A673 (cell line): Measurements from ENCODE around the gene ZNRF3. TPM values are rescaled to one million over a fixed set of nuclear protein-coding genes. Genes with fewer than 3 reads are reported as not detected.

Source experiments
- BruUV-seq: library from RNA; stranded (reverse); fragments of 400-500 nt; replicated peaks from 2 replicates; lab custom pipeline; 2021; lab: Mats Ljungman, UMichigan
- CTCF ChIA-PET: fragments of 300-600 bp; sonication (Branson Sonifier 250); formaldehyde crosslinking; loops from one replicate; lab custom pipeline; 2022; ENCODE audit warnings: antibody characterized with exemption; lab: Charles Lee
- POLR2A ChIA-PET: fragments of 300-600 bp; sonication (Branson Sonifier 250); formaldehyde crosslinking; loops from one replicate; lab custom pipeline; 2022; ENCODE audit warnings: antibody characterized with exemption; ENCODE audit not compliant: low non-redundant PET; lab: Charles Lee
- DNase-seq: peaks from one replicate; pipeline ENCODE4 v3.0.0-alpha.2; 2015; ENCODE audit warnings: low spot score
- H3K27ac ChIP-seq: fragments of 200-600 bp; sonication (generic); 2 replicates; pipeline ENCODE4 v1.5.1; 2016; ENCODE audit warnings: mixed run types, low read depth, mild to moderate bottlenecking, mixed read lengths, antibody characterized with exemption, low read length; ENCODE audit not compliant: poor library complexity, severe bottlenecking
- H3K27me3 ChIP-seq: fragments of 200-600 bp; sonication (generic); replicated peaks from 2 replicates; pipeline ENCODE4 v1.6.1; 2017; ENCODE audit warnings: mixed run types, low read depth, mild to moderate bottlenecking, mixed read lengths, antibody characterized with exemption, low read length; ENCODE audit not compliant: insufficient read depth, poor library complexity
- H3K36me3 ChIP-seq: fragments of 200-600 bp; sonication (generic); 2 replicates; pipeline ENCODE4 v1.6.1; 2016; ENCODE audit warnings: mixed run types, mild to moderate bottlenecking, mixed read lengths, antibody characterized with exemption, low read length; ENCODE audit not compliant: insufficient read depth, poor library complexity, severe bottlenecking
- H3K4me1 ChIP-seq: fragments of 200-600 bp; sonication (generic); 2 replicates; pipeline ENCODE4 v1.6.1; 2017; ENCODE audit warnings: mixed run types, mild to moderate bottlenecking, mixed read lengths, antibody characterized with exemption, low read length; ENCODE audit not compliant: insufficient read depth, poor library complexity, severe bottlenecking
- H3K4me3 ChIP-seq: fragments of 200-600 bp; sonication (generic); 2 replicates; pipeline ENCODE4 v1.5.1; 2016; ENCODE audit warnings: low read depth, mixed run types, mild to moderate bottlenecking, mixed read lengths, low read length; ENCODE audit not compliant: poor library complexity, severe bottlenecking
- H3K9me3 ChIP-seq: fragments of 200-600 bp; sonication (generic); 2 replicates; pipeline ENCODE4 v1.6.1; 2016; ENCODE audit warnings: mixed run types, low read depth, mild to moderate bottlenecking, mixed read lengths, antibody characterized with exemption, low read length; ENCODE audit not compliant: poor library complexity, severe bottlenecking
- EZH2 ChIP-seq: fragments of 200-600 bp; sonication (generic); IDR thresholded peaks from 2 replicates; pipeline ENCODE4 v1.6.1; 2017; ENCODE audit warnings: borderline replicate concordance, low read depth, mild to moderate bottlenecking, mixed read lengths, antibody characterized with exemption, low read length; ENCODE audit not compliant: poor library complexity, severe bottlenecking
- intact Hi-C: fragments of 100-400 bp; cut with micrococcal nuclease; formaldehyde crosslinking; loops from one replicate; pipeline ENCODE4 v1.10.0; 2022; ENCODE audit not compliant: unreplicated experiment
- total RNA-seq: library from RNA; stranded (reverse); gene quantifications from 2 replicates; pipeline ENCODE4 v1.2.3, GENCODE V29; 2021
- TF ChIP-seq, protein P1 (sequence below): fragments of 300-800, 200-600 bp; sonication (generic); conservative IDR thresholded peaks from 2 replicates; pipeline ENCODE4 v1.5.1; 2017; ENCODE audit warnings: low read depth, mild to moderate bottlenecking, antibody characterized with exemption, low read length, moderate library complexity, mixed read lengths

The ZNRF3 gene
- total RNA-seq, 1 experiment from 2014 or later, result 11.9 TPM

DNA sequence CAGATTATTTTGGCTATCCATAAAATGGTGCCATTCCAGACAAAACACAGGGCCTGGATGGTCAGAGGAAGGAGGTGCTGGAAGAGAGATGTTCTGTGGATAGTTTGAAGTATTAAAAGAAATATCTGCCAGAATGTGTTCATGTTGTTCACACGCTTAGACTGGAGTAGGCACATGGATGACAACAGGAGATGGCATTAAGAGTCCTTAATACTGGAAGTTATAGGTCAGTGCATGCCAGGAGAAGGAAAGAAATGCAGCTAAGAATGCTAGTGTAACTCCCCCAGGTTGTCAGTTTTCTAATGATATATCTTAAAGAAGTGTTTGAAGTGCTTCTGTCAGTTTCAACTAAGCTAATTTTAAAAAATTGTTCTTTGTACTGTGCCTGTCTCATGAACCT, 209.7 kb downstream of the ZNRF3 start:
- Histone ChIP-seq H3K4me1 (peaks cover 10% of the 10 kb centered on the region), H3K9me3 (no peaks in the 10 kb centered on the region), H3K27me3 (no peaks in the 10 kb centered on the region), H3K4me3 (no peak overlapping the region), H3K36me3 (no peaks in the 10 kb centered on the region), H3K27ac (no peak overlapping the region)
- intact Hi-C loops, result no loop called here
- no peak for TF ChIP-seq EZH2
- TF ChIP-seq, protein P1, sequence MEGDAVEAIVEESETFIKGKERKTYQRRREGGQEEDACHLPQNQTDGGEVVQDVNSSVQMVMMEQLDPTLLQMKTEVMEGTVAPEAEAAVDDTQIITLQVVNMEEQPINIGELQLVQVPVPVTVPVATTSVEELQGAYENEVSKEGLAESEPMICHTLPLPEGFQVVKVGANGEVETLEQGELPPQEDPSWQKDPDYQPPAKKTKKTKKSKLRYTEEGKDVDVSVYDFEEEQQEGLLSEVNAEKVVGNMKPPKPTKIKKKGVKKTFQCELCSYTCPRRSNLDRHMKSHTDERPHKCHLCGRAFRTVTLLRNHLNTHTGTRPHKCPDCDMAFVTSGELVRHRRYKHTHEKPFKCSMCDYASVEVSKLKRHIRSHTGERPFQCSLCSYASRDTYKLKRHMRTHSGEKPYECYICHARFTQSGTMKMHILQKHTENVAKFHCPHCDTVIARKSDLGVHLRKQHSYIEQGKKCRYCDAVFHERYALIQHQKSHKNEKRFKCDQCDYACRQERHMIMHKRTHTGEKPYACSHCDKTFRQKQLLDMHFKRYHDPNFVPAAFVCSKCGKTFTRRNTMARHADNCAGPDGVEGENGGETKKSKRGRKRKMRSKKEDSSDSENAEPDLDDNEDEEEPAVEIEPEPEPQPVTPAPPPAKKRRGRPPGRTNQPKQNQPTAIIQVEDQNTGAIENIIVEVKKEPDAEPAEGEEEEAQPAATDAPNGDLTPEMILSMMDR, result no peak
- CTCF ChIA-PET, result no interaction called here
- BruUV-seq, result no TSS peak
- no peak for DNase-seq
- POLR2A ChIA-PET, result no interaction called here

DNA sequence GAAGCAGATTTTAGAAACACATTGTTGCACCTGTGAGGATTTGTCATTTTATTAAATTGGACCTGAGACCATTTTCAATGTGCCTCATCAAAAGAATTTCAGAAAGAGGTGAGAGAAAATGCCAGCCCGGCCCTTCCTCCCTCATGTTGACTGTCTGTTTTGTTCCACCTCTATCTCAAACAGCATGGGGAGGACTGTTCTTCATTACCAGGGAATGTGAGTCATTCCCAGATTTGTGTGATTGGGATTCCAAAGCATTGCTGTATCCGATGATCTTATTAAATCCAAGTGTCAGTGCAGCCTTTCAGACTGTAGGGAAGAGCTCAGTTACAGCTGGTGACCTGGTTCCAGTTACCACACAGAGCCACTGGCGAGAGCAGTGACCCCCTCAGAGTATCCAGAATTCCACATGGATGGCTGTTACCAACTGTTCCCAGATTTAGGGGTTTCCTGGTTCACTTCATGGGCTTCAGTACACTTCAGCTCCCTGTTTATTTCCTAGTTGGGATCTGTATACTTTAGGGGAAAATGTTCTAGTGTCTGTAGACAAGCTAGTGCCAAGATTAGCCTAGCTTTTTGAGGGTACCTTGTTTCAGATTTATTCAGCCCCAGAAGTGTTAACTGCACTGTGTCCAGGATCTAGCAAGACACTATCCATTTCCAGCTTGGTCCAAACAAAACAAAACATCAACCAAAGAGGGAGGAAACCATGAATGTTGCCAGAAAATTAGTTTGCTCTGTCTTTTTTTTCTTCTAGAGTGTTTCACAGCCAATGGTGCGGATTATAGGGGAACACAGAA, 210.3 kb downstream of the ZNRF3 start:
- POLR2A ChIA-PET, result interaction anchor here (0.6 kb wide), 1 partner anchor 1236 kb away, joined by 3 read pairs; no protein-coding TSS in a partner anchor
- CTCF ChIA-PET, result no interaction called here
- Histone ChIP-seq H3K27ac (no peak overlapping the region), H3K27me3 (no peaks in the 10 kb centered on the region), H3K4me1 (peaks cover 10% of the 10 kb centered on the region), H3K9me3 (no peaks in the 10 kb centered on the region), H3K36me3 (no peaks in the 10 kb centered on the region), H3K4me3 (no peak overlapping the region)
- DNase-seq, result no peak
- intact Hi-C loops, result no loop called here
- no TSS peak for BruUV-seq
- TF ChIP-seq, protein P1, result no peak

GRCh38 chr22:29095459-29095858, 212.1 kb downstream of the ZNRF3 start:
- Histone ChIP-seq H3K4me3 (no peak overlapping the region), H3K27ac (no peak overlapping the region), H3K27me3 (no peaks in the 10 kb centered on the region), H3K36me3 (no peaks in the 10 kb centered on the region), H3K4me1 (peaks cover 10% of the 10 kb centered on the region), H3K9me3 (no peaks in the 10 kb centered on the region)
- no TSS peak for BruUV-seq
- intact Hi-C loops, result no loop called here
- ChIA-PET CTCF (interaction anchor here (0.5 kb wide), 1 partner anchor 96 kb away, joined by 5 read pairs; no protein-coding TSS in a partner anchor), POLR2A (no interaction called here)
- TF ChIP-seq EZH2, result no peak
- TF ChIP-seq, protein P1, result no peak
- DNase-seq, result no peak
